ENCODE data around the gene RIN3. TPM values are rescaled to one million over a fixed set of nuclear protein-coding genes. Genes with fewer than 3 reads are reported as not detected.

The RIN3 gene
- total RNA-seq, 4 donors from 2014 or later = 13.5 to 22.2 (median 16.2) TPM

- TF ChIP-seq POLR2A (IDR thresholded peaks at IDR 0.05) (no peak), EP300 (IDR thresholded peaks at IDR 0.05) (no peak), POLR2AphosphoS5 (IDR thresholded peaks at IDR 0.05) (no peak), CTCF (IDR thresholded peaks at IDR 0.05) (no peak)
- H3K27me3 ChIP-seq = no peaks in the 10 kb centered on the region
- H3K4me3 ChIP-seq = no peak overlapping the region
- ATAC-seq = peak; percentile 66
- no peaks in the 10 kb centered on the region for H3K36me3 ChIP-seq
- WGBS, 2 donors (ENCODE audit: low coverage in 1 of 2) = 76% methylated on average over 3 of the region's 5 CpGs; no CpG with 5 or more reads in 1 of the 2 donors
- H3K4me1 ChIP-seq = peaks cover 0 to 24% (median 0%) of the 10 kb centered on the region in 3 donors
- peak overlapping the region in 1 of 4 donors; percentile 12 for H3K27ac ChIP-seq
- H3K9me3 ChIP-seq = peaks cover 0 to 3% (median 0%) of the 10 kb centered on the region in 3 donors
Measured at GRCh38 chr14:92633274-92633616, 119.7 kb downstream of the RIN3 start.

GRCh38 chr14:92633724-92634123, 120.1 kb downstream of the RIN3 start:
- Histone ChIP-seq H3K27me3 (no peaks in the 10 kb centered on the region), H3K36me3 (no peaks in the 10 kb centered on the region), H3K9me3 (no peaks in the 10 kb centered on the region), H3K4me1 (peaks cover 0 to 28% (median 0%) of the 10 kb centered on the region in 3 donors), H3K27ac (no peak overlapping the region), H3K4me3 (no peak overlapping the region)
- TF ChIP-seq EP300 (IDR thresholded peaks at IDR 0.05) = no peak
- TF ChIP-seq POLR2A (IDR thresholded peaks at IDR 0.05) = no peak
- no peak for TF ChIP-seq POLR2AphosphoS5 (IDR thresholded peaks at IDR 0.05)
- no peak for TF ChIP-seq CTCF (IDR thresholded peaks at IDR 0.05)
- no peak for ATAC-seq

GRCh38 chr14:92635031-92635430, 121.5 kb downstream of the RIN3 start:
- no peak for ATAC-seq
- no peaks in the 10 kb centered on the region for H3K36me3 ChIP-seq
- H3K27ac ChIP-seq = no peak overlapping the region
- TF ChIP-seq POLR2A (IDR thresholded peaks at IDR 0.05) (no peak), POLR2AphosphoS5 (IDR thresholded peaks at IDR 0.05) (no peak), EP300 (IDR thresholded peaks at IDR 0.05) (no peak), CTCF (IDR thresholded peaks at IDR 0.05) (no peak)
- WGBS, 2 donors (ENCODE audit: low coverage in 1 of 2) = 100% methylated on average over 2 of the region's 4 CpGs; no CpG with 5 or more reads in 1 of the 2 donors
- H3K4me1 ChIP-seq = peaks cover 0 to 37% (median 0%) of the 10 kb centered on the region in 3 donors
- no peaks in the 10 kb centered on the region for H3K9me3 ChIP-seq
- H3K4me3 ChIP-seq = no peak overlapping the region
- H3K27me3 ChIP-seq = no peaks in the 10 kb centered on the region

GRCh38 chr14:92635896-92636295, 122.3 kb downstream of the RIN3 start:
- H3K27me3 ChIP-seq = no peaks in the 10 kb centered on the region
- no peaks in the 10 kb centered on the region for H3K9me3 ChIP-seq
- H3K27ac ChIP-seq = no peak overlapping the region
- H3K4me3 ChIP-seq = no peak overlapping the region
- no peaks in the 10 kb centered on the region for H3K36me3 ChIP-seq
- ATAC-seq = no peak
- WGBS, 2 donors (ENCODE audit: low coverage in 1 of 2) = 94 to 96% methylated on average over 4 of the region's 4 CpGs
- TF ChIP-seq EP300 (IDR thresholded peaks at IDR 0.05) = no peak
- TF ChIP-seq POLR2AphosphoS5 (IDR thresholded peaks at IDR 0.05) = no peak
- no peak for TF ChIP-seq POLR2A (IDR thresholded peaks at IDR 0.05)
- no peak for TF ChIP-seq CTCF (IDR thresholded peaks at IDR 0.05)
- peaks cover 0 to 37% (median 0%) of the 10 kb centered on the region in 3 donors for H3K4me1 ChIP-seq

- Histone ChIP-seq H3K4me3 (no peak overlapping the region), H3K4me1 (peaks cover 0 to 37% (median 0%) of the 10 kb centered on the region in 3 donors), H3K27me3 (no peaks in the 10 kb centered on the region), H3K36me3 (peaks cover 0 to 12% of the 10 kb centered on the region in 2 donors), H3K9me3 (no peaks in the 10 kb centered on the region), H3K27ac (no peak overlapping the region)
- no peak for ATAC-seq
- 25 to 29% methylated on average over 2 to 5 of the region's 7 CpGs for WGBS, 2 donors (ENCODE audit: low coverage in 1 of 2)
- TF ChIP-seq POLR2AphosphoS5 (IDR thresholded peaks at IDR 0.05) (no peak), CTCF (IDR thresholded peaks at IDR 0.05) (no peak), EP300 (IDR thresholded peaks at IDR 0.05) (no peak), POLR2A (IDR thresholded peaks at IDR 0.05) (no peak)
Measured at GRCh38 chr14:92637228-92637627, 123.6 kb downstream of the RIN3 start.

Data from gastroesophageal sphincter (tissue), 4 donors.